Motor neuron (in vitro differentiated cells): ENCODE data around the gene FGF9. TPM values are rescaled to one million over a fixed set of nuclear protein-coding genes. Genes with fewer than 3 reads are reported as not detected.

Source experiments
- ATAC-seq, 8 experiments: fragments of 200-7000 bp; cut with Tn5 transposase; replicated peaks in 6 of 8; 2 replicates each; pipeline ENCODE4 v1.8.0; 2021; ENCODE audit warnings: mild to moderate bottlenecking in 8 of 8, moderate library complexity in 8 of 8
- H3K27ac ChIP-seq, 2 donors: fragments of 250-450 bp; sonication (Bioruptor Pico); 2 replicates each; pipeline ENCODE4 v1.9.0; 2021; ENCODE audit warnings: antibody characterized with exemption in 2 of 2, mild to moderate bottlenecking in 2 of 2, moderate library complexity in 1 of 2
- H3K4me1 ChIP-seq, 2 donors: fragments of 250-450 bp; sonication (Bioruptor Pico); replicated peaks in 1 of 2; 2 replicates each; pipeline ENCODE4 v1.6.1; 2021; ENCODE audit warnings: antibody characterized with exemption in 2 of 2, mild to moderate bottlenecking in 2 of 2, moderate library complexity in 1 of 2
- H3K4me3 ChIP-seq, 5 donors: fragments of 250-450 bp; sonication (Bioruptor Pico); 2 replicates each; pipeline ENCODE4 v1.9.0; 2021; ENCODE audit warnings: antibody characterized with exemption in 5 of 5, mild to moderate bottlenecking in 5 of 5, moderate library complexity in 4 of 5
- WGBS, 10 experiments: fragments of 450-650 bp; shearing (Covaris generic); methylation state at CpG; one replicate each; pipeline ENCODE4 v1.0.0; 2022; 5-methylcytosine and 5-hydroxymethylcytosine counted together
- in situ Hi-C, 9 experiments: fragments of 400-800 bp; cut with MboI; loops; one replicate each; pipeline ENCODE4 v1.15.0; 2021; ENCODE audit warnings: low sequenced_read_pairs in 9 of 9, low pct_unique_long_range_greater_than_20kb in 2 of 9; ENCODE audit not compliant: unreplicated experiment in 9 of 9
- total RNA-seq, 8 experiments: library from RNA; unstranded; fragments of 300-600 nt; gene quantifications; 2 replicates each; pipeline versions ENCODE4 v1.2.3 to v1.2.4, GENCODE V29; 2022

The FGF9 gene
- total RNA-seq, 8 experiments from 2014 or later, result 0.36 to 12.8 (median 9.0) TPM; not detected in 2

- in situ Hi-C loops, result no loop called here
- Histone ChIP-seq H3K4me3 (peak overlapping the region; percentile 82 to 98 (median 85)), H3K27ac (no peak overlapping the region), H3K4me1 (peaks cover 8 to 23% of the 10 kb centered on the region in 2 donors)
- ATAC-seq, result peak in 6 of 8 experiments; percentile 6 to 56 (median 44)
- WGBS, 10 experiments, result 0 to 100% (median 20%) methylated on average over 1 to 4 of the region's 6 CpGs; no CpG with 5 or more reads in 4 of the 10 experiments
Measured at GRCh38 chr13:21676611-21677021, 5.7 kb downstream of the FGF9 start.

DNA sequence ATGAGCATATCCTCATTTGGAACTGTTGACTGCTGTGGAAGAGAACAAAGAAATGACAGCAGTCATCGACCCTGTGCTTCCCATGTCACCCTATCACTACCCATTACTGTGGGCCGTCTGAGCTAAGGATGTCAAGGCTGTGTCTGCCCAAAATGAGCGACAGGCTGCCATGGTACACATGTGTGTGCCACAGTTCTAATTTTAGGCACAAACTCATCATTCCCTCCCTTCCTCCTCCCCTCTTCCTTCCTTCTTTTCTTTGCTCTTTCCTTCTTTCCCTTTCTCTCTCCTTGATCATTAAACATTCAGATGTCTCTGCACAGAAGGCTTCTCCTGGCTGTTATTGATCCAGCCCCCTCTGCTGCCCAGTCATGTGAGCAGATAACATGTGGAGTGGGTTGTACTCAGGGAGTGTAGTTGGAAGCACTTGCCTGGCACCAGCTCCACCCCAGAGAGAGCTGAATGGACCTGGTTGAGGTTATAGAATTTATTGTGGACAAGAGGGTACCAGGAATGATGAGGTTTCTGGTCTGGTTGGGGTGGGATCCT lies 6.3 kb downstream of the FGF9 start:
- 33 to 90% (median 62%) methylated on average over 1 to 2 of the region's 3 CpGs; no CpG with 5 or more reads in 6 of the 10 experiments for WGBS, 10 experiments
- in situ Hi-C loops, result no loop called here
- no peak for ATAC-seq
- H3K4me1 ChIP-seq, result peaks cover 8 to 23% of the 10 kb centered on the region in 2 donors
- H3K27ac ChIP-seq, result no peak overlapping the region
- peak overlapping the region in 1 of 5 donors; percentile 6 for H3K4me3 ChIP-seq

GRCh38 chr13:21683034-21683733 lies 12.3 kb downstream of the FGF9 start:
- 51 to 100% (median 88%) methylated on average over 2 to 5 of the region's 6 CpGs; no CpG with 5 or more reads in 5 of the 10 experiments for WGBS, 10 experiments
- in situ Hi-C loops, result no loop called here
- ATAC-seq, result peak in 6 of 8 experiments; percentile 18 to 95 (median 54)
- H3K4me3 ChIP-seq, result no peak overlapping the region
- peaks cover 0 to 5% of the 10 kb centered on the region in 2 donors for H3K4me1 ChIP-seq
- H3K27ac ChIP-seq, result no peak overlapping the region

DNA sequence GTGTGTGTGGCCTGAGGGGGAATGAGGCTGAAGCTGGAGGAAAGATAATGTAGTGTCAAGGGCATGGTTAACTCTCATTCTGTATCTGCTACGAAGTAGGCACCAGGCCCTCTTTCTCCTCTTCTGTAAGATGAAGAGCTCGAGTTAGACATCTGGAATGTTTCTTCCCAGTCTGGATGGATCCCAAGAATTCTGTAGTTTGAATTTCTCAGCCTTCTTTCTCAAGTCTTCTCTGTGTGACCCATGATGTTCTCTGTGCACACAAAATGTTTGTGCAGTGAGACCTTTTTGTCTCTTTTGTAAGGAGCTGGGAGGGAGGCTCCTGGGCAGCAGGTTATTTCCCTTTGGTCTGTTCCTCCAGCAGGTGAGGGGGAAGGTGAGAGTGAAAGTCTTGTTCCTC lies 13.7 kb downstream of the FGF9 start:
- 0 to 94% (median 63%) methylated on average over 1 to 2 of the region's 2 CpGs; no CpG with 5 or more reads in 2 of the 10 experiments for WGBS, 10 experiments
- Histone ChIP-seq H3K27ac (no peak overlapping the region), H3K4me1 (no peaks in the 10 kb centered on the region), H3K4me3 (no peak overlapping the region)
- no peak for ATAC-seq
- in situ Hi-C loops, result no loop called here

DNA sequence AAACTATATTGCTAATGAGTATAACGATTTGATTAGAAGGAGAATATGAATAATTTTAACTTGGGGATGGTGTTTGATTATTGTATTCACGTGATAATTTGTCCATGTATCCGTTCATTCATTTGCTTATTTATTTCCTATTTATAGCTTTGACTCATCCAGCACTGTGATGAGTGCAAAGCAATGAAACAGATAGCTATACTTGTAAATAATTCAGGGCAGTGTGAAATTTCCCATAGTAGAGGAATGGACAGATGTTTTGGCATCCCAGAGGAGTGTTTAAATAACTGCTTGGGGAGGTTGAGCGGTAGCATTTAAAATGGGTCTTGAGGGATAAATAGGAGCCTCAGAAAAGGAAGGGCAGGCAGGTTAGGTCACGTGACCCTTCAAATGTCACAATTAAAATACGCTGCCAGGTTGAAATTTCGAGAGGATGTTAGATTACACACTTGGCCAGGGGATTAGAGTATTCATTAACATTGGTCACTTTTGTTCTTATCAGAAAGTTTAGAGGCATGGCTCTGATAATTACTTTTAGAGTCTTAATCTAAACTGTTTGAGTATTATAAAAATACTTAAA lies 14.7 kb downstream of the FGF9 start:
- peak in 1 of 8 experiments; percentile 37 for ATAC-seq
- no peak overlapping the region for H3K4me3 ChIP-seq
- in situ Hi-C loops, result no loop called here
- WGBS, 10 experiments, result 49 to 98% (median 81%) methylated on average over 1 to 7 of the region's 7 CpGs
- no peak overlapping the region for H3K27ac ChIP-seq
- H3K4me1 ChIP-seq, result no peaks in the 10 kb centered on the region

GRCh38 chr13:21686751-21687391 lies 16.0 kb downstream of the FGF9 start:
- Histone ChIP-seq H3K4me1 (no peaks in the 10 kb centered on the region), H3K27ac (no peak overlapping the region), H3K4me3 (no peak overlapping the region)
- no peak for ATAC-seq
- in situ Hi-C loops, result no loop called here
- 33 to 100% (median 82%) methylated on average over 1 to 5 of the region's 5 CpGs; no CpG with 5 or more reads in 1 of the 10 experiments for WGBS, 10 experiments

- in situ Hi-C loops, result no loop called here
- no peak for ATAC-seq
- Histone ChIP-seq H3K27ac (no peak overlapping the region), H3K4me3 (no peak overlapping the region), H3K4me1 (no peaks in the 10 kb centered on the region)
- WGBS, 10 experiments, result 30 to 100% (median 91%) methylated on average over 1 to 7 of the region's 8 CpGs
Measured at GRCh38 chr13:21688056-21688455, 17.2 kb downstream of the FGF9 start.

DNA sequence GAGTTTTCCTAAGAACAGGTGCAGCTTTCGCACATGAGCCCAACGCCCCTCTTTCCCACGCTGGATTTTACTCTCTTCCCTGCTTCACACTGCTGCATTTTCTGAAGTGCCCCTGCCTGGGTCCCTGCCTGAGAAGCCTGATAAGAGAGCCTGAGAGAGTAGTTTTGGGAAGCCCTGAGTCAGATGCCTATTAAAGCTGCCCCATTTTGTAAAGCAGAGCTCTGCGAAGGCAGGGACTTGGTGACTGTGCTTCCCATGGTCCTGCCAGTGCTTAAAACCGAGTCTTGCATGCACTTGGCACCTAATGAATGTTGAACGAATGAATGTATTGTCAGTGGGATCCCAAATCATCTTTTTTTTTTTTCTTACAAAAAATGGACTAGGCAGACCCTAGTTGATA lies 18.2 kb downstream of the FGF9 start:
- no peak overlapping the region for H3K27ac ChIP-seq
- no peak for ATAC-seq
- in situ Hi-C loops, result no loop called here
- no peak overlapping the region for H3K4me3 ChIP-seq
- WGBS, 10 experiments, result 29 to 100% (median 70%) methylated on average over 2 to 6 of the region's 6 CpGs; no CpG with 5 or more reads in 3 of the 10 experiments
- no peaks in the 10 kb centered on the region for H3K4me1 ChIP-seq

DNA sequence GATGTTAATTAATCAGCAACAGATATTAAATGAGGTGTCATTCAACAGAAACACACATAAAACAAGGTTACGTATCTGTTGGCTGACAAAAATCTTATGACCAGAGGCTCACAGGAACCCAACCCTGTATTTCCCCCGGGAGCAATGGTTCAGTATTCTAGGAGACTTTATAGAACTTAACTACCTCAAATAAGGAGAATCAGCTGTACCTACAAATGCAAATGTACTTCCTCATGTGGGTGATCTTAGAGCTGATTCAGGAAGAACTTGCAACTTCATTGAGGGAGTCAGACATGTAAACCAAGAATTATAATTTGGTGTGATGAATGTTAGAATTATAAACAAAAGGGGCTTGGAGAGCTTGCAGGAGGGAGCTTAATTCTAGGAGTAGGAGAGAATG lies 20.1 kb downstream of the FGF9 start:
- WGBS, 10 experiments, result 50 to 100% (median 80%) methylated on average over 1 to 2 of the region's 2 CpGs; no CpG with 5 or more reads in 1 of the 10 experiments
- H3K4me3 ChIP-seq, result no peak overlapping the region
- in situ Hi-C loops, result no loop called here
- H3K4me1 ChIP-seq, result no peaks in the 10 kb centered on the region
- no peak for ATAC-seq
- no peak overlapping the region for H3K27ac ChIP-seq

- H3K4me3 ChIP-seq, result no peak overlapping the region
- WGBS, 10 experiments, result 20 to 100% (median 95%) methylated on average over 1 to 7 of the region's 10 CpGs; no CpG with 5 or more reads in 1 of the 10 experiments
- no peak overlapping the region for H3K27ac ChIP-seq
- no peaks in the 10 kb centered on the region for H3K4me1 ChIP-seq
- no peak for ATAC-seq
- in situ Hi-C loops, result no loop called here
Measured at GRCh38 chr13:21691500-21691899, 20.6 kb downstream of the FGF9 start.

- ATAC-seq, result no peak
- H3K4me1 ChIP-seq, result no peaks in the 10 kb centered on the region
- in situ Hi-C loops, result no loop called here
- H3K4me3 ChIP-seq, result no peak overlapping the region
- H3K27ac ChIP-seq, result no peak overlapping the region
- 23 to 100% (median 83%) methylated on average over 2 to 5 of the region's 5 CpGs for WGBS, 10 experiments
Measured at GRCh38 chr13:21691928-21692327, 21.1 kb downstream of the FGF9 start.

DNA sequence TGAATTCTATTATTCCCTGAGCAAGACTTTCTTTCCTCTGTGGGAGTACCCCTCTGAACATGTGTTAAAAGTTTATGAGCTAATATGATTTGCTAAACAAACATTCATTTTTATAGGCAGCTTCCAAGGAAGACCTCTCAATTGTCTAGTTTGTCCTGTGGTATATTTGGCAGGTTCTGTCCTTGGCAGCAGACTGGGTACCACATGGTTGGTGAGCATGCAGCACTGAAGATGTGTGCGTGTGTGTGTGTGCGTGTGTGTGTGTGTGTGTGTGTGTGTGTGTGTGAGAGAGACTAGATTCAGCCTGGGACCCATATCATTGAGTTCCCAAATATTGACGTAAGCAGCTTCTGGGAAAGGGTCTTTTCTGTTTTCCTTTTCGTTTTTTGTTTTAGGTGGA lies 24.0 kb downstream of the FGF9 start:
- in situ Hi-C loops, result no loop called here
- Histone ChIP-seq H3K27ac (no peak overlapping the region), H3K4me1 (peaks cover 0 to 9% of the 10 kb centered on the region in 2 donors), H3K4me3 (no peak overlapping the region)
- WGBS, 10 experiments, result 40 to 100% (median 83%) methylated on average over 1 to 2 of the region's 4 CpGs; no CpG with 5 or more reads in 4 of the 10 experiments
- ATAC-seq, result no peak

DNA sequence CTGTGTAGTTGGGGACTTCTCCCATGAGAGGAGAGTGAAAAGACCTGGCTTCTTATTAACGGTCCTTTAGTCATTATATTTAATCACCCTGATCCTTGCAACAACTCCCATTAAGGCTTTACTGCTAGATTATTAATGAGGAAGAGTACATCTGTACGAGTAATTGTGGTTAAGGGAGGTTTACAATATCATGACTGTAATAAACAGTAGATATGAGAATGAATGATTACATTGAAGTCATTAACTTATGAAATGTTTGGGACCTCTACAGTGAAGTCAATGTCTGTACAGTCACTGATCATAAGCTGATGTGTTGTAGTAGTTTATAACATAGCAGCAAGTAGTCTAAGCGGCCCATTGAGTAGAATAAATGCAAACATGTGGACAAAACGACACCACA lies 24.7 kb downstream of the FGF9 start:
- 17 to 100% (median 84%) methylated on average over 1 to 4 of the region's 4 CpGs; no CpG with 5 or more reads in 2 of the 10 experiments for WGBS, 10 experiments
- Histone ChIP-seq H3K4me1 (peaks cover 0 to 11% of the 10 kb centered on the region in 2 donors), H3K27ac (no peak overlapping the region), H3K4me3 (no peak overlapping the region)
- in situ Hi-C loops, result no loop called here
- ATAC-seq, result no peak
